Sigmoid colon (tissue), 7 donors: Measurements from ENCODE around the gene GALNT14. TPM values are rescaled to one million over a fixed set of nuclear protein-coding genes. Genes with fewer than 3 reads are reported as not detected.

Experiments used
- DNase-seq: peaks from one replicate; pipeline ENCODE4 v3.0.0-alpha.2; 2019
- H3K27ac ChIP-seq, 4 donors: fragments of 200-600 bp; sonication (generic); one replicate each; pipeline ENCODE4 v1.5.1; 2016 to 2019; ENCODE audit warnings: mild to moderate bottlenecking in 1 of 4
- H3K27me3 ChIP-seq, 3 donors: fragments of 200-600 bp; sonication (generic); one replicate each; pipeline ENCODE4 v1.5.1; 2019; ENCODE audit warnings: mild to moderate bottlenecking in 1 of 3
- H3K36me3 ChIP-seq, 4 donors: fragments of 200-600 bp; sonication (generic); one replicate each; pipeline ENCODE4 v1.5.1; 2016 to 2019
- H3K4me1 ChIP-seq, 4 donors: fragments of 200-600 bp; sonication (generic); one replicate each; pipeline ENCODE4 v1.5.1; 2017 to 2019
- H3K4me3 ChIP-seq, 4 donors: fragments of 200-600 bp; sonication (generic); one replicate each; pipeline ENCODE4 v1.5.1; 2017 to 2019; ENCODE audit warnings: mild to moderate bottlenecking in 2 of 4, moderate library complexity in 1 of 4
- H3K9me3 ChIP-seq, 4 donors: fragments of 200-600 bp in 3 of 4; sonication (generic) in 3 of 4; one replicate each; pipeline versions ENCODE4 v1.5.1 to v1.6.1; 2013 to 2019
- EP300 ChIP-seq, 4 donors: sonication (generic); formaldehyde crosslinking; IDR thresholded peaks; one replicate each; pipeline ENCODE4 v1.6.1; 2017; ENCODE audit warnings: antibody characterized with exemption in 4 of 4
- POLR2A ChIP-seq, 2 donors: fragments of 450-650 bp; IDR thresholded peaks; one replicate each; pipeline ENCODE4 v1.6.1; 2016; ENCODE audit warnings: antibody characterized with exemption in 2 of 2, mild to moderate bottlenecking in 2 of 2, moderate library complexity in 2 of 2
- POLR2AphosphoS5 ChIP-seq, 4 donors: sonication (generic); formaldehyde crosslinking; IDR thresholded peaks; one replicate each; pipeline ENCODE4 v1.6.1; 2017; ENCODE audit warnings: antibody characterized with exemption in 4 of 4
- WGBS, 2 donors: extraction: QIAGEN DNeasy Blood & Tissue Kit; methylation state at CpG; one replicate each; pipeline ENCODE4 v1.1.7; 2013; 5-methylcytosine and 5-hydroxymethylcytosine counted together
- intact Hi-C: fragments of 100-400 bp; cut with DNase I; formaldehyde crosslinking; loops from one replicate; pipeline ENCODE4 v1.15.1; 2023
- polyA plus RNA-seq, 3 donors: library from polyadenylated mRNA; stranded (reverse); fragments of 200-250 nt; gene quantifications; one replicate each; pipeline ENCODE4 v1.2.3, GENCODE V29; 2013
- total RNA-seq, 4 donors: library from RNA; depleted of rRNA; stranded (reverse); fragments of >200 nt; gene quantifications; one replicate each; pipeline ENCODE4 v1.1.0, GENCODE V29; 2016
- TF ChIP-seq, protein P1 (sequence below), 4 experiments: fragments of 450-650 bp in 3 of 4; fragments of 200-600 bp in 1 of 4; IDR thresholded peaks; one replicate each; pipeline ENCODE4 v1.5.1; 2016 to 2019; ENCODE audit warnings: antibody characterized with exemption in 4 of 4, mild to moderate bottlenecking in 3 of 4, moderate library complexity in 2 of 4
- donor health status: healthy with polysubstance abuse.
- donor health status: Bipolar disorder and iron deficiency.
- donor health status: healthy.

Gene GALNT14
- total and polyA plus RNA-seq, 7 donors, result 1.2 to 2.3 (median 1.2) TPM; not detected in 4

DNA sequence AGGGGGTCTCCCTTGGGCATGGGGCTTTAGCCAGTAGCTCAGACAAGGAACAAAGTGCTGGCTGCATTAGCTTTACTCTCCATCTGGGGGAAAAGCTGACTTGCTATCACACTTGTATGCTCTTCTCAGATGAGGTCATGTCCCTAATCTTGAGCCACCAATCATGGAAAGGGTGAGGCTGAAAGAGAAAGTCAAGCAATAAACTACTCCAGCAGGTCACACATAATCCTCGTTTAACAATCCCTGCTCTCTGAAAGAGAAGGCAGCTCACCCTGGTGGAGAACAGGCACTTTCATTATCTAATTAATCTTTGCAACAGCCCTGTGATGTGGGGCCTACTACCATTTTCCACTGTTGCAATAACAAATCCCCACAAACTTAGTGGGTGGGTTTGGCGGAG is 201.3 kb downstream of the GALNT14 start:
- DNase-seq, result no peak
- Histone ChIP-seq H3K4me1 (no peaks in the 10 kb centered on the region), H3K27ac (no peak overlapping the region), H3K27me3 (no peaks in the 10 kb centered on the region), H3K4me3 (no peak overlapping the region), H3K9me3 (no peaks in the 10 kb centered on the region), H3K36me3 (no peaks in the 10 kb centered on the region)
- intact Hi-C loops, result no loop called here
- TF ChIP-seq POLR2AphosphoS5 (IDR thresholded peaks at IDR 0.05), result no peak
- TF ChIP-seq, protein P1, sequence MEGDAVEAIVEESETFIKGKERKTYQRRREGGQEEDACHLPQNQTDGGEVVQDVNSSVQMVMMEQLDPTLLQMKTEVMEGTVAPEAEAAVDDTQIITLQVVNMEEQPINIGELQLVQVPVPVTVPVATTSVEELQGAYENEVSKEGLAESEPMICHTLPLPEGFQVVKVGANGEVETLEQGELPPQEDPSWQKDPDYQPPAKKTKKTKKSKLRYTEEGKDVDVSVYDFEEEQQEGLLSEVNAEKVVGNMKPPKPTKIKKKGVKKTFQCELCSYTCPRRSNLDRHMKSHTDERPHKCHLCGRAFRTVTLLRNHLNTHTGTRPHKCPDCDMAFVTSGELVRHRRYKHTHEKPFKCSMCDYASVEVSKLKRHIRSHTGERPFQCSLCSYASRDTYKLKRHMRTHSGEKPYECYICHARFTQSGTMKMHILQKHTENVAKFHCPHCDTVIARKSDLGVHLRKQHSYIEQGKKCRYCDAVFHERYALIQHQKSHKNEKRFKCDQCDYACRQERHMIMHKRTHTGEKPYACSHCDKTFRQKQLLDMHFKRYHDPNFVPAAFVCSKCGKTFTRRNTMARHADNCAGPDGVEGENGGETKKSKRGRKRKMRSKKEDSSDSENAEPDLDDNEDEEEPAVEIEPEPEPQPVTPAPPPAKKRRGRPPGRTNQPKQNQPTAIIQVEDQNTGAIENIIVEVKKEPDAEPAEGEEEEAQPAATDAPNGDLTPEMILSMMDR (IDR thresholded peaks at IDR 0.05), result no peak
- no peak for TF ChIP-seq POLR2A (IDR thresholded peaks at IDR 0.05)
- no peak for TF ChIP-seq EP300 (IDR thresholded peaks at IDR 0.05)
- 53 to 74% methylated on average over 2 of the region's 2 CpGs for WGBS, 2 donors

DNA sequence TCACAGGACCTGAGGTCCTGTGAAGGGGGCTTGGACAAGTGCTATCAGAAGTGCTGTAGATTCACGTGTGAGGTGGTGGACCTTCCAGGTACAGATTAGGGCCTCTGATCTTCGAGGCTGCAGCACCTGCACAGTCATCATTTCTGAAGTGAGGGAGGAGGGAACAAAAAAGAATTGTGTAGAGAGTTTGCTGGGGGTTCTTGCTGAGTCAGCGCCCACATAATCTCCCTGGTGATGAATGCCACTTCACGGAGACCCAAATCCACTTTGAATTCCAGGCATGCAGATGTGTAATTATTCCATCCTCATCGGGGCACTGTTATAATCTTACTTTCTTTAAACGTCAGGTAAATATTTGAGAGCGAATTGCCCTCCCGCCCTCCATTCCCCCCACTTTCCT is 202.4 kb downstream of the GALNT14 start:
- WGBS, 2 donors, result 78 to 81% methylated on average over 8 of the region's 8 CpGs
- H3K27me3 ChIP-seq, result no peaks in the 10 kb centered on the region
- no peak for DNase-seq
- H3K4me1 ChIP-seq, result no peaks in the 10 kb centered on the region
- no peak overlapping the region for H3K27ac ChIP-seq
- TF ChIP-seq, protein P1 (IDR thresholded peaks at IDR 0.05), result no peak
- TF ChIP-seq EP300 (IDR thresholded peaks at IDR 0.05), result no peak
- TF ChIP-seq POLR2AphosphoS5 (IDR thresholded peaks at IDR 0.05), result no peak
- no peak for TF ChIP-seq POLR2A (IDR thresholded peaks at IDR 0.05)
- no peaks in the 10 kb centered on the region for H3K9me3 ChIP-seq
- intact Hi-C loops, result no loop called here
- no peaks in the 10 kb centered on the region for H3K36me3 ChIP-seq
- H3K4me3 ChIP-seq, result no peak overlapping the region

DNA sequence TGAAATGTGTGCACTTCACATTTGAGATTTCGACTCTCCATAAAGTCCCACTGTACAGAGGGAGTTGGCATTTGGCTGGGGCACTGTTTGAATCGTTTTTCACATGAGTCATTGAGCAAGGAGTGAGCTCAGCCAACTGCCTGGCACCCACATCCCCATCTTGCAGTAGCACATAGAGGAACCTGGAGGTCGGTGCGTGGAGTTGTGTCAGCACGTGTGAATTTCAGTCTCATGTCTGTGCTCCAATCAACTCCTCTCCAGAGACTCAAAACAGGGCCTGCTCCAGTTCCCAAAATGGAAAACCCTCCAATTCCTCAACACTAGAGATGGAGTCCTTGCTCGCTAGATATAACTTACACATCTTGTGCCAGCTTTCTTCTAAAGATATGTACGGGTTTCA is 204.2 kb downstream of the GALNT14 start:
- WGBS, 2 donors, result 85 to 87% methylated on average over 7 of the region's 7 CpGs
- TF ChIP-seq, protein P1 (IDR thresholded peaks at IDR 0.05), result no peak
- TF ChIP-seq EP300 (IDR thresholded peaks at IDR 0.05), result no peak
- no peak for TF ChIP-seq POLR2A (IDR thresholded peaks at IDR 0.05)
- no peak for TF ChIP-seq POLR2AphosphoS5 (IDR thresholded peaks at IDR 0.05)

DNA sequence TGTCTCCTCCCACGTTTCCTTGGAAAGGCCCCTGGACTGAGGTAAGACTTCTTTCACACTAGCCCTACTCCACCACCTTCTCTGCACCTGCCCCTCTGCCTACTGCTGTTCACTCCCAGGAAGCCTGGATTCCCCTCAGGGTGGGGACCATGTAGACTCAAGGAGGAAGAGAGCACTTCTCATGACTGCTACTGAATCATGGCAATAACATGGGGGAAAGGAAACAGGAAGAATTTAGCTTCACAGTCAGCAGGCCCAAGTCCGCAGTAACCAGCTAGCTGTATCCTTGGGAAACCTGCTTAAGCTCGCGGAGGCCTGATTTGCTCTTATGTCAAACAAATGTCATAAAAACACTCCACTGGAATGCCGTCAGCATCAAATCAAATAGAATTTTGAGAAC is 204.7 kb downstream of the GALNT14 start:
- H3K4me3 ChIP-seq, result no peak overlapping the region
- H3K27me3 ChIP-seq, result no peaks in the 10 kb centered on the region
- no peaks in the 10 kb centered on the region for H3K36me3 ChIP-seq
- H3K27ac ChIP-seq, result no peak overlapping the region
- intact Hi-C loops, result no loop called here
- no peak for DNase-seq
- H3K9me3 ChIP-seq, result no peaks in the 10 kb centered on the region
- 57 to 62% methylated on average over 5 of the region's 5 CpGs for WGBS, 2 donors
- TF ChIP-seq EP300 (IDR thresholded peaks at IDR 0.05) (no peak), POLR2A (IDR thresholded peaks at IDR 0.05) (no peak), POLR2AphosphoS5 (IDR thresholded peaks at IDR 0.05) (no peak)
- TF ChIP-seq, protein P1 (IDR thresholded peaks at IDR 0.05), result no peak
- no peaks in the 10 kb centered on the region for H3K4me1 ChIP-seq

More for the DNA sequence above, 204.2 kb downstream of the GALNT14 start:
- Histone ChIP-seq H3K9me3 (no peaks in the 10 kb centered on the region), H3K27me3 (no peaks in the 10 kb centered on the region), H3K4me3 (no peak overlapping the region), H3K36me3 (no peaks in the 10 kb centered on the region), H3K27ac (no peak overlapping the region), H3K4me1 (no peaks in the 10 kb centered on the region)
- DNase-seq, result no peak
- intact Hi-C loops, result no loop called here

DNA sequence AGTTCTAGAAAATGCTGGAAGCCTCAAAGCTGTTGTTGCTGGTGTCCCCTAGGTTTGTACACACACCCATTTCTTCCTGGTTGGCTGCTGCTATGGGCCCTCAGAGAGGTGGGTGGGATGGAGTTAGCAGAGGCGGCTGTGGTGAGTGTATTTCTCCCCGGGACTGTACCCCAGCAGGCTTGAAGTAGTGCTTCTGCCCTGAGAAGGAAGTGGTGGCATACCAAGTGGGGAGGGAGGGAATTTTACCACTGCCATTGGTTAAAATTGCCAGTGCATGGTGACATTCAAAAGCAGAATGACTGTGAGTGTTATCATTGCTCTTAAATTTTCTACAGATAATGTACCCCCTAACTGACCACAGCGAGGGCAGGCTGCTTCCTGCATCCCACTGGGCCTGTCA is 205.4 kb downstream of the GALNT14 start:
- H3K4me1 ChIP-seq, result no peaks in the 10 kb centered on the region
- WGBS, 2 donors, result 64 to 89% methylated on average over 3 of the region's 3 CpGs
- no peaks in the 10 kb centered on the region for H3K9me3 ChIP-seq
- no peaks in the 10 kb centered on the region for H3K27me3 ChIP-seq
- no peak for TF ChIP-seq POLR2AphosphoS5 (IDR thresholded peaks at IDR 0.05)
- TF ChIP-seq, protein P1 (IDR thresholded peaks at IDR 0.05), result no peak
- TF ChIP-seq EP300 (IDR thresholded peaks at IDR 0.05), result no peak
- no peak for TF ChIP-seq POLR2A (IDR thresholded peaks at IDR 0.05)
- no peak for DNase-seq
- no peaks in the 10 kb centered on the region for H3K36me3 ChIP-seq
- H3K27ac ChIP-seq, result no peak overlapping the region
- intact Hi-C loops, result no loop called here
- no peak overlapping the region for H3K4me3 ChIP-seq
